ENCODE results near the gene CEP76. TPM values are rescaled to one million over a fixed set of nuclear protein-coding genes. Genes with fewer than 3 reads are reported as not detected.

Gene CEP76
- total RNA-seq, 1 donor from 2014 or later: 14.5 TPM

GRCh38 chr18:12692206-12692605 lies 10.3 kb downstream of the CEP76 start:
- Mint-ChIP-seq H3K36me3 (ENCODE audit: low read depth) (peaks cover 29% of the 10 kb centered on the region), H3K9me3 (no peaks in the 10 kb centered on the region), H3K27me3 (ENCODE audit: low read depth) (no peaks in the 10 kb centered on the region), H3K4me3 (ENCODE audit: low read depth) (no peak overlapping the region), H3K4me1 (ENCODE audit: low read depth) (peaks cover 21% of the 10 kb centered on the region), H3K27ac (no peak overlapping the region)
- DNase-seq (ENCODE audit: low spot score): no peak
- intact Hi-C loops (cut with micrococcal nuclease): no loop called here

- intact Hi-C loops (cut with micrococcal nuclease): no loop called here
- H3K9me3 Mint-ChIP-seq: no peaks in the 10 kb centered on the region
- H3K27ac Mint-ChIP-seq: no peak overlapping the region
- no peak for DNase-seq (ENCODE audit: low spot score)
- H3K4me1 Mint-ChIP-seq (ENCODE audit: low read depth): peaks cover 20% of the 10 kb centered on the region
- no peak overlapping the region for H3K4me3 Mint-ChIP-seq (ENCODE audit: low read depth)
- no peaks in the 10 kb centered on the region for H3K27me3 Mint-ChIP-seq (ENCODE audit: low read depth)
- H3K36me3 Mint-ChIP-seq (ENCODE audit: low read depth): peaks cover 22% of the 10 kb centered on the region
These were observed 13.2 kb downstream of the CEP76 start for GRCh38 chr18:12689256-12689850.

DNA sequence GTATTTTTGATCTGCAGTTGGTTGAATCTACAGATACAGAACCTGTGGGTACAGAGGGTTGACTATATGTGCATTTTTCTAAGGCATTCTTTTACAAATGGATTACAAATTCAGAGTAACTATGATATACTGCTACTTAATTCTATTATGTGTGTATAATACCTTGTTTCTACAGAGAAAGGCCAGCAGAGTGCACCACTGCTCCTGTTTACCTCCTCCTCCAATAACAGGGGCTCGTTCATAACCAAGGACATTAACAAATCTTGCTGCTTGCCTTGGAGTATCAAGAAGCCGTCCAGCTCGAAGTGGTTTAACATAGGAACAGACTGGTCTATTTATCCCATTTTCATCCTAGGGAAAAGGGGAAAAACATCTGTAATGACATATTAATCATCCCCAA lies 16.4 kb downstream of the CEP76 start:
- H3K27ac Mint-ChIP-seq: no peak overlapping the region
- H3K36me3 Mint-ChIP-seq (ENCODE audit: low read depth): peaks cover 14% of the 10 kb centered on the region
- no peak overlapping the region for H3K4me3 Mint-ChIP-seq (ENCODE audit: low read depth)
- no peaks in the 10 kb centered on the region for H3K9me3 Mint-ChIP-seq
- DNase-seq (ENCODE audit: low spot score): no peak
- peaks cover 3% of the 10 kb centered on the region for H3K4me1 Mint-ChIP-seq (ENCODE audit: low read depth)
- intact Hi-C loops (cut with micrococcal nuclease): no loop called here
- H3K27me3 Mint-ChIP-seq (ENCODE audit: low read depth): no peaks in the 10 kb centered on the region

GRCh38 chr18:12679183-12679786 lies 23.2 kb downstream of the CEP76 start:
- Mint-ChIP-seq H3K27ac (peak overlapping the region; percentile 74), H3K36me3 (ENCODE audit: low read depth) (peaks cover 29% of the 10 kb centered on the region), H3K9me3 (no peaks in the 10 kb centered on the region), H3K4me3 (ENCODE audit: low read depth) (no peak overlapping the region), H3K4me1 (ENCODE audit: low read depth) (peaks cover 4% of the 10 kb centered on the region), H3K27me3 (ENCODE audit: low read depth) (no peaks in the 10 kb centered on the region)
- DNase-seq (ENCODE audit: low spot score): no peak
- intact Hi-C loops (cut with micrococcal nuclease): no loop called here

- intact Hi-C loops (cut with micrococcal nuclease): no loop called here
- Mint-ChIP-seq H3K9me3 (no peaks in the 10 kb centered on the region), H3K4me3 (ENCODE audit: low read depth) (no peak overlapping the region), H3K27me3 (ENCODE audit: low read depth) (no peaks in the 10 kb centered on the region), H3K4me1 (ENCODE audit: low read depth) (peaks cover 3% of the 10 kb centered on the region), H3K36me3 (ENCODE audit: low read depth) (peaks cover 3% of the 10 kb centered on the region), H3K27ac (no peak overlapping the region)
- no peak for DNase-seq (ENCODE audit: low spot score)
These were observed 34.5 kb downstream of the CEP76 start for GRCh38 chr18:12668041-12668440.

GRCh38 chr18:12659904-12660605 lies 42.5 kb downstream of the CEP76 start:
- H3K4me3 Mint-ChIP-seq (ENCODE audit: low read depth): peak overlapping the region; percentile 15
- H3K9me3 Mint-ChIP-seq: no peaks in the 10 kb centered on the region
- intact Hi-C loops (cut with micrococcal nuclease): loop anchor here (1.0 to 5.0 kb wide), 5 partner anchors 43 to 388 kb away; partner anchors contain the start of genes CEP76, PRELID3A and PSMG2
- peaks cover 7% of the 10 kb centered on the region for H3K36me3 Mint-ChIP-seq (ENCODE audit: low read depth)
- DNase-seq (ENCODE audit: low spot score): no peak
- peaks cover 6% of the 10 kb centered on the region for H3K27me3 Mint-ChIP-seq (ENCODE audit: low read depth)
- H3K4me1 Mint-ChIP-seq (ENCODE audit: low read depth): peaks cover 17% of the 10 kb centered on the region
- H3K27ac Mint-ChIP-seq: no peak overlapping the region

DNA sequence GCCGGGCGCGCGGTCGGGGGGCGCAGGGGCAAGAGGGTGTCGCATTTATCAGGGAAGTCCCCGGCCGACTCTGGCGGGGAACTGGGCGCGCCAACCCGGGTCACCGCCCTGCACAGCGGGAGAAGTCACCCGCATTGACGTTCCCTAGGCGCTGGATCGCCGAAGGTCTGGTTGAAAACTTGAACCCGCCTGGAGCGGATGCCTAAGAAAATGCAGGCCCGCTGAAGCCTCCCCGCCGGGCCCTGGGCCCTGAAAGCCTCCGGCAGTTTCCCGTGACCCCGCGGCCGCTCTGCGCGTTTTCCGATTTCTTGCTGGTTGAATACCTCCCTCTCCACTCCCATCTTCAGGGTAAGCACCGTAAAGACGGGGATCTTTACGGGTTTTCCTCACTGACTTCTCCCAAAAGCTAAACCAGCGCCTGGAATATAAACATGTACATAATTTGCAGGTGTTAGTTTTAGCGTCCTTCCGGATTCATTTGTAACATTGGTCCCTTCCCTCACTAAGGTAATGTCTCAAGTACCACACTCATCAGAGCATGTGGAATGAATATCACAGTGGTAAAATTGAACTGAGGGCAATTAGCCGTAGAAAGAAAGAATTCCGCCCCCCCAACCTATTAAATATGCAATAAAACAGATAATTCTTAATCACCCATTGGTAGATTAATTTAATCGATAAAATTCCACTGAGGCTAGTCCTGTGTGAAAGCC lies 43.9 kb downstream of the CEP76 start:
- Mint-ChIP-seq H3K9me3 (no peaks in the 10 kb centered on the region), H3K27ac (peak overlapping the region; percentile 63), H3K4me3 (ENCODE audit: low read depth) (peak overlapping the region; percentile 84), H3K27me3 (ENCODE audit: low read depth) (peaks cover 6% of the 10 kb centered on the region), H3K4me1 (ENCODE audit: low read depth) (peaks cover 25% of the 10 kb centered on the region), H3K36me3 (ENCODE audit: low read depth) (peaks cover 10% of the 10 kb centered on the region)
- no peak for DNase-seq (ENCODE audit: low spot score)
- intact Hi-C loops (cut with micrococcal nuclease): loop anchor here (1.0 to 5.0 kb wide), 6 partner anchors 44 to 386 kb away; partner anchors contain the start of genes CEP76, PRELID3A and PSMG2

GRCh38 chr18:12657684-12658425 lies 44.7 kb downstream of the CEP76 start, which contains the start of gene SPIRE1:
SPIRE1 (minus strand) TSS chr18:12658107; CDS start chr18:12657866, 241 bp downstream.
- Mint-ChIP-seq H3K27ac (peak within 1 kb of the TSS; percentile 63), H3K36me3 (ENCODE audit: low read depth) (peaks cover 12% of the 10 kb centered on the region), H3K9me3 (no peaks in the 10 kb centered on the region), H3K27me3 (ENCODE audit: low read depth) (peaks cover 6% of the 10 kb centered on the region), H3K4me3 (ENCODE audit: low read depth) (peak within 1 kb of the TSS; percentile 85), H3K4me1 (ENCODE audit: low read depth) (peaks cover 27% of the 10 kb centered on the region)
- intact Hi-C loops (cut with micrococcal nuclease): loop anchor here (1.0 to 5.0 kb wide), 5 partner anchors 45 to 386 kb away; partner anchors contain the start of genes CEP76, PRELID3A and PSMG2
- peak; percentile 34 for DNase-seq (ENCODE audit: low spot score)

- intact Hi-C loops (cut with micrococcal nuclease): loop anchor here (5.0 kb wide), 3 partner anchors 250 to 385 kb away; partner anchors contain the start of gene PRELID3A
- H3K4me1 Mint-ChIP-seq (ENCODE audit: low read depth): peaks cover 35% of the 10 kb centered on the region
These were observed 45.4 kb downstream of the CEP76 start for GRCh38 chr18:12656938-12657683.

GRCh38 chr18:12656605-12656937 lies 46.0 kb downstream of the CEP76 start:
- H3K9me3 Mint-ChIP-seq: no peaks in the 10 kb centered on the region
- peaks cover 12% of the 10 kb centered on the region for H3K36me3 Mint-ChIP-seq (ENCODE audit: low read depth)
- intact Hi-C loops (cut with micrococcal nuclease): loop anchor here (5.0 kb wide), 3 partner anchors 249 to 384 kb away; partner anchors contain the start of gene PRELID3A
- H3K4me3 Mint-ChIP-seq (ENCODE audit: low read depth): peak overlapping the region; percentile 85
- peaks cover 6% of the 10 kb centered on the region for H3K27me3 Mint-ChIP-seq (ENCODE audit: low read depth)
- H3K27ac Mint-ChIP-seq: peak overlapping the region; percentile 69
- peaks cover 40% of the 10 kb centered on the region for H3K4me1 Mint-ChIP-seq (ENCODE audit: low read depth)
- DNase-seq (ENCODE audit: low spot score): no peak

More at GRCh38 chr18:12656938-12657683, 45.4 kb downstream of the CEP76 start:
- Mint-ChIP-seq H3K4me3 (ENCODE audit: low read depth) (peak overlapping the region; percentile 85), H3K36me3 (ENCODE audit: low read depth) (peaks cover 12% of the 10 kb centered on the region), H3K9me3 (no peaks in the 10 kb centered on the region), H3K27me3 (ENCODE audit: low read depth) (peaks cover 6% of the 10 kb centered on the region), H3K27ac (peak overlapping the region; percentile 69)
- no peak for DNase-seq (ENCODE audit: low spot score)

GRCh38 chr18:12654971-12655370 lies 47.6 kb downstream of the CEP76 start:
- no peak for DNase-seq (ENCODE audit: low spot score)
- intact Hi-C loops (cut with micrococcal nuclease): loop anchor here (5.0 kb wide), 4 partner anchors 53 to 383 kb away; partner anchors contain the start of gene PRELID3A
- no peaks in the 10 kb centered on the region for H3K9me3 Mint-ChIP-seq
- H3K36me3 Mint-ChIP-seq (ENCODE audit: low read depth): peaks cover 12% of the 10 kb centered on the region
- H3K4me3 Mint-ChIP-seq (ENCODE audit: low read depth): peak overlapping the region; percentile 62
- peaks cover 45% of the 10 kb centered on the region for H3K4me1 Mint-ChIP-seq (ENCODE audit: low read depth)
- peaks cover 6% of the 10 kb centered on the region for H3K27me3 Mint-ChIP-seq (ENCODE audit: low read depth)
- H3K27ac Mint-ChIP-seq: no peak overlapping the region

All from activated T-helper 2 cell treated with anti-CD3 and anti-CD28 coated beads, Interferon-gamma antibody, Interleukin-2, Interleukin-4, amounts not matched to agents 10 μg/mL and 5 μg/mL and 100 μg/mL, durations not matched to agents 14 hours and 24 hours and 36 hours (primary cell).